HepG2 (cell line): ENCODE data around the gene OPRL1. TPM values are rescaled to one million over a fixed set of nuclear protein-coding genes. Genes with fewer than 3 reads are reported as not detected.
A peak's percentile ranks its signal among the peaks of the same experiment; 100 is the strongest.

ENCODE experiments used
- CCDC6 ChIP-seq: sonication (generic); formaldehyde crosslinking; IDR thresholded peaks from 2 replicates; pipeline ENCODE4 v1.8.1; 2022; ENCODE audit warnings: mild to moderate bottlenecking, missing genetic modification reagents, moderate library complexity
- DRAP1 ChIP-seq: IDR thresholded peaks from 2 replicates; pipeline ENCODE4 v1.6.1; 2016; ENCODE audit warnings: missing genetic modification reagents, missing compliant biosample characterization
- EP300 ChIP-seq, 3 experiments: sonication (generic) in 1 of 3; formaldehyde crosslinking in 1 of 3; IDR thresholded peaks; 2 replicates each; pipeline versions ENCODE4 v1.5.1 to v1.6.1; 2011 to 2020; ENCODE audit warnings: low read depth in 2 of 3, low read length in 2 of 3, borderline replicate concordance in 1 of 3, improper control_type of control experiment in 1 of 3, mild to moderate bottlenecking in 1 of 3, missing genetic modification reagents in 1 of 3, moderate library complexity in 1 of 3
- FOSL2 ChIP-seq: sonication (generic); formaldehyde crosslinking; IDR thresholded peaks from 2 replicates; pipeline ENCODE4 v1.4.0; 2020; ENCODE audit warnings: missing genetic modification reagents
- FOXK1 ChIP-seq: sonication (generic); formaldehyde crosslinking; IDR thresholded peaks from 2 replicates; pipeline ENCODE4 v1.4.0; 2020; ENCODE audit warnings: low read depth, missing genetic modification reagents, borderline replicate concordance
- IRX3 ChIP-seq: sonication (generic); formaldehyde crosslinking; IDR thresholded peaks from 2 replicates; pipeline ENCODE4 v1.8.1; 2023; ENCODE audit warnings: mild to moderate bottlenecking, low read depth, missing genetic modification reagents, borderline replicate concordance
- NR2C2 ChIP-seq: sonication (generic); formaldehyde crosslinking; IDR thresholded peaks from 2 replicates; pipeline ENCODE4 v1.4.0; 2020; ENCODE audit warnings: missing genetic modification reagents, mild to moderate bottlenecking, moderate library complexity, borderline replicate concordance
- NR2F1 ChIP-seq, 2 experiments: fragments of 450-650 bp in 1 of 2; formaldehyde crosslinking in 1 of 2; IDR thresholded peaks; 2 replicates each; pipeline versions ENCODE4 v1.5.0 to v1.6.1; 2016 to 2020; ENCODE audit warnings: mild to moderate bottlenecking in 1 of 2, missing compliant biosample characterization in 1 of 2, missing genetic modification reagents in 1 of 2, moderate library complexity in 1 of 2
- RERE ChIP-seq: IDR thresholded peaks from 2 replicates; pipeline ENCODE4 v1.6.1; 2016; ENCODE audit warnings: low read depth, missing genetic modification reagents, missing compliant biosample characterization
- RXRA ChIP-seq: sonication (generic); formaldehyde crosslinking; IDR thresholded peaks from 2 replicates; pipeline ENCODE4 v1.5.1; 2020; ENCODE audit warnings: missing genetic modification reagents
- SMAD9 ChIP-seq: sonication (generic); formaldehyde crosslinking; IDR thresholded peaks from 2 replicates; pipeline ENCODE4 v1.5.1; 2020; ENCODE audit warnings: mild to moderate bottlenecking, missing genetic modification reagents
- SOX6 ChIP-seq, 2 experiments: fragments of 450-650 bp in 1 of 2; sonication (generic) in 1 of 2; formaldehyde crosslinking in 1 of 2; IDR thresholded peaks; 2 replicates each; pipeline versions ENCODE4 v1.4.0 to v1.6.1; 2017 to 2020; ENCODE audit warnings: antibody characterized with exemption in 1 of 2, mild to moderate bottlenecking in 1 of 2, missing genetic modification reagents in 1 of 2
- TMF1 ChIP-seq: sonication (generic); formaldehyde crosslinking; IDR thresholded peaks from 2 replicates; pipeline ENCODE4 v1.8.1; 2022; ENCODE audit warnings: low read depth, missing genetic modification reagents
- ZFP37 ChIP-seq: sonication (generic); formaldehyde crosslinking; IDR thresholded peaks from 2 replicates; pipeline ENCODE4 v1.4.0; 2020; ENCODE audit warnings: missing genetic modification reagents, borderline replicate concordance
- ZNF235 ChIP-seq: sonication (generic); formaldehyde crosslinking; IDR thresholded peaks from 2 replicates; pipeline ENCODE4 v1.8.1; 2023; ENCODE audit warnings: mild to moderate bottlenecking, missing genetic modification reagents, borderline replicate concordance
- ZNF331 ChIP-seq: sonication (generic); formaldehyde crosslinking; IDR thresholded peaks from 2 replicates; pipeline ENCODE4 v1.4.0; 2020; ENCODE audit warnings: missing genetic modification reagents
- polyA plus RNA-seq, 8 experiments: library from polyadenylated mRNA; depleted of rRNA in 3 of 8; stranded (reverse) in 7 of 8; unstranded in 1 of 8; fragments of >200 nt; fragmentation: Illumina TruSeq in 4 of 8; extraction: Trizol in 4 of 8; gene quantifications; 2 replicates each; pipeline versions ENCODE4 v1.2.1 to v1.2.3, GENCODE V29; 2011 to 2016; ENCODE audit warnings: low read depth in 4 of 8, missing spikeins in 1 of 8, mixed read lengths in 1 of 8; ENCODE audit not compliant: insufficient read depth in 1 of 8
- total RNA-seq, 5 experiments: library from RNA; depleted of rRNA; stranded (reverse); fragments of >200 nt; fragmentation: Illumina TruSeq; extraction: Trizol; gene quantifications; 2 replicates each; pipeline ENCODE4 v1.2.3, GENCODE V29; 2016; ENCODE audit warnings: low read depth in 1 of 5
- TF ChIP-seq, protein P1 (sequence below): sonication (generic); formaldehyde crosslinking; IDR thresholded peaks from 2 replicates; pipeline ENCODE4 v1.4.0; 2020; ENCODE audit warnings: mild to moderate bottlenecking, missing genetic modification reagents
- TF ChIP-seq, protein P2 (sequence below): sonication (generic); formaldehyde crosslinking; IDR thresholded peaks from 2 replicates; pipeline ENCODE4 v1.4.0; 2020; ENCODE audit warnings: mild to moderate bottlenecking, low read depth, missing genetic modification reagents

Gene OPRL1
- total and polyA plus RNA-seq, 2 of the 13 experiments (the other 11 are each of a cell fraction or from before 2014, with no cell fraction given), result 0.35 to 0.71 TPM

DNA sequence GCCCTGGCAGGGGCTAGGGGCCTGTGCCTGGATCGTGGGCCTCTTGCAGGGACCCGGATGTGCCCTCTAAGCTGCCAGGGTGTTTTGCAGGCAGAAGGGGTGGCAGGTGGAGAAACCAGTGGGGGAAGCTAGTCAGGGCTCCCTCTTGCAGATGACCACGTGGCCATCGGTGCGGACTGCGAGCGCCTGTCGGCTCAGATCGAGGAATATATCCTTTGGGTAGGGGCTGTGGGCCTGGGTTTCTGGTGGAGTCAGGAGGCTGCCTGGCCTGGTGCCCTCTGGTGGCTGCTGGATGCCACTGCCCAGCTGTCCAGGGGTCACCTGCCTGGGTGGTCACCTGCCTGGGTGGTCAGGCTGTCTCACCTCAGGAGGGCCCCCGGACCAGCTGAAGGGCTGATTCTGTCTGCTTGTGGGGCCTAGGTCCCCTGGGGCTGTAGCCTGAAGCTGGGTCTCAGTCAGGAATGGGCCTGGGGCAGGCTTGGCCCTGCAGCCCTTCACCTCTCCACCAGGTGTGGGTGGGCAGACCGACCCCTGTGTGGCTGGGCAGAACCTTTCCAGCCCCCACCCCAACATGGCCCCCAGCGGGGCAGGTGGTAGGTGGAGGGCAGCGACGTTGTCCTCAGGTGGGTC, 10.2 kb upstream of the OPRL1 start (continued):
- TF ChIP-seq, protein P1, sequence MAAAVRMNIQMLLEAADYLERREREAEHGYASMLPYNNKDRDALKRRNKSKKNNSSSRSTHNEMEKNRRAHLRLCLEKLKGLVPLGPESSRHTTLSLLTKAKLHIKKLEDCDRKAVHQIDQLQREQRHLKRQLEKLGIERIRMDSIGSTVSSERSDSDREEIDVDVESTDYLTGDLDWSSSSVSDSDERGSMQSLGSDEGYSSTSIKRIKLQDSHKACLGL (CRISPR knock-in tag), result peak; percentile 79
- TF ChIP-seq CCDC6 (CRISPR knock-in tag) (no peak), FOXK1 (CRISPR knock-in tag) (no peak), NR2F1 (CRISPR knock-in tag; IDR thresholded peaks at IDR 0.05) (no peak), EP300 (IDR thresholded peaks at IDR 0.05; ENCODE audit: low read depth in 2 of 2, low read length in 2 of 2) (no peak), EP300 (CRISPR knock-in tag; IDR thresholded peaks at IDR 0.05; ENCODE audit: borderline replicate concordance) (0 out of 2 replicates have a peak, but pooled peaks have one; percentile 27), RXRA (CRISPR knock-in tag) (peak; percentile 74), ZNF235 (CRISPR knock-in tag) (no peak), SOX6 (IDR thresholded peaks at IDR 0.05) (no peak), SOX6 (CRISPR knock-in tag; IDR thresholded peaks at IDR 0.05) (peak; percentile 34; the same call in 1 of the 2 replicates), SMAD9 (CRISPR knock-in tag) (no peak), TMF1 (no peak), DRAP1 (CRISPR knock-in tag) (0 out of 2 replicates have a peak, but pooled peaks have one; percentile 27), ZNF331 (CRISPR knock-in tag) (peak; percentile 66; the same call in 1 of the 2 replicates), NR2C2 (no peak), RERE (CRISPR knock-in tag) (no peak), FOSL2 (CRISPR knock-in tag) (peak; percentile 37), IRX3 (CRISPR knock-in tag) (no peak), ZFP37 (no peak)
- TF ChIP-seq, protein P2, sequence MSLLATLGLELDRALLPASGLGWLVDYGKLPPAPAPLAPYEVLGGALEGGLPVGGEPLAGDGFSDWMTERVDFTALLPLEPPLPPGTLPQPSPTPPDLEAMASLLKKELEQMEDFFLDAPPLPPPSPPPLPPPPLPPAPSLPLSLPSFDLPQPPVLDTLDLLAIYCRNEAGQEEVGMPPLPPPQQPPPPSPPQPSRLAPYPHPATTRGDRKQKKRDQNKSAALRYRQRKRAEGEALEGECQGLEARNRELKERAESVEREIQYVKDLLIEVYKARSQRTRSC, result no peak
